ENCODE data around the gene DNM3. TPM values are rescaled to one million over a fixed set of nuclear protein-coding genes. Genes with fewer than 3 reads are reported as not detected.

Gene DNM3
- total RNA-seq, 1 experiment from 2014 or later = 2.7 TPM

DNA sequence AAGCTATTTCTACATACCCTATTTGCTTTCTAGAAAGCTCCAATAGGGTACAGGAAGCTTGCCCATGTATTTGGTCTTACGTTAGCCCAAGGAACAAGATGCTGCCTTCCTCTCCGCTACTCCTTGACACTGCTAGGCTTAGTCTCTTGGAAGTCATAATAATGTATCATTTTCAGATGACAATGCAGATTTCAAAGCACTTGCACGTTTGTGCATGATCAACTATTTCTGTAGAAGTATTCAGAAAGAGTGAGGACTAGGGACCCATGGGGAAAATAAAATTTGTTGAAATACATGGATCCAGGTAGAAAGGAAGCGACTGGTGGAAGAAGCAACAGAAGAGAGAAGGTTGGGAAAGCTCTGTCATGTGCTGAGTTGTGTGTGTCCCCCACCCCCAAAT, 367.3 kb downstream of the DNM3 start:
- no peaks in the 10 kb centered on the region for H3K36me3 Mint-ChIP-seq (ENCODE audit: insufficient read depth in 1 of 3, low read depth in 3 of 3)
- H3K27me3 ChIP-seq (ENCODE audit: insufficient read depth, low read length) = no peaks in the 10 kb centered on the region
- no peaks in the 10 kb centered on the region for H3K9me3 Mint-ChIP-seq
- H2BK12ac ChIP-seq (ENCODE audit: insufficient read length, low read depth, low read length) = no peak overlapping the region
- no peaks in the 10 kb centered on the region for H3K27me3 Mint-ChIP-seq (ENCODE audit: low read depth)
- H3K4me1 ChIP-seq (ENCODE audit: insufficient read depth, low read length) = no peaks in the 10 kb centered on the region
- DNase-seq = no peak
- no peak overlapping the region for H3K9ac ChIP-seq (ENCODE audit: extremely low read depth, insufficient read length, low read length)
- no peak overlapping the region for H2BK15ac ChIP-seq (ENCODE audit: low read depth, low read length)
- H4K8ac ChIP-seq (replicated peaks; ENCODE audit: insufficient read length, low read depth, low read length) = no peak overlapping the region
- no peak overlapping the region for H2BK5ac ChIP-seq (ENCODE audit: insufficient read length, low read length)
- H3K4me3 Mint-ChIP-seq = no peak overlapping the region
- TF ChIP-seq, protein P1, sequence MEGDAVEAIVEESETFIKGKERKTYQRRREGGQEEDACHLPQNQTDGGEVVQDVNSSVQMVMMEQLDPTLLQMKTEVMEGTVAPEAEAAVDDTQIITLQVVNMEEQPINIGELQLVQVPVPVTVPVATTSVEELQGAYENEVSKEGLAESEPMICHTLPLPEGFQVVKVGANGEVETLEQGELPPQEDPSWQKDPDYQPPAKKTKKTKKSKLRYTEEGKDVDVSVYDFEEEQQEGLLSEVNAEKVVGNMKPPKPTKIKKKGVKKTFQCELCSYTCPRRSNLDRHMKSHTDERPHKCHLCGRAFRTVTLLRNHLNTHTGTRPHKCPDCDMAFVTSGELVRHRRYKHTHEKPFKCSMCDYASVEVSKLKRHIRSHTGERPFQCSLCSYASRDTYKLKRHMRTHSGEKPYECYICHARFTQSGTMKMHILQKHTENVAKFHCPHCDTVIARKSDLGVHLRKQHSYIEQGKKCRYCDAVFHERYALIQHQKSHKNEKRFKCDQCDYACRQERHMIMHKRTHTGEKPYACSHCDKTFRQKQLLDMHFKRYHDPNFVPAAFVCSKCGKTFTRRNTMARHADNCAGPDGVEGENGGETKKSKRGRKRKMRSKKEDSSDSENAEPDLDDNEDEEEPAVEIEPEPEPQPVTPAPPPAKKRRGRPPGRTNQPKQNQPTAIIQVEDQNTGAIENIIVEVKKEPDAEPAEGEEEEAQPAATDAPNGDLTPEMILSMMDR (conservative IDR thresholded peaks at IDR 0.05) = no peak
- H3K4me2 ChIP-seq (ENCODE audit: insufficient read depth, insufficient read length, low read length) = no peak overlapping the region
- no peaks in the 10 kb centered on the region for H4K20me1 ChIP-seq (ENCODE audit: control insufficient read depth, insufficient read depth, insufficient read length)
- H2BK120ac ChIP-seq (ENCODE audit: low read depth, low read length, poor library complexity, severe bottlenecking) = no peak overlapping the region
- H4K5ac ChIP-seq (ENCODE audit: insufficient read length, low read depth, low read length) = no peak overlapping the region
- no peaks in the 10 kb centered on the region for H3K23me2 ChIP-seq (ENCODE audit: insufficient read length, low read depth, low read length, poor library complexity, severe bottlenecking)
- no peak overlapping the region for H2AFZ ChIP-seq (ENCODE audit: low read length)
- H3K18ac ChIP-seq (ENCODE audit: insufficient read length, low read depth, low read length) = no peak overlapping the region
- no peak overlapping the region for H3K14ac ChIP-seq (ENCODE audit: insufficient read depth, low read length)
- H3K56ac ChIP-seq (ENCODE audit: insufficient read length, low read depth, low read length) = no peak overlapping the region
- no peak overlapping the region for H3K27ac ChIP-seq (ENCODE audit: insufficient read length, low read depth, low read length)
- no peak overlapping the region for H2AK5ac ChIP-seq (ENCODE audit: insufficient read length, low read length)
- no peak overlapping the region for H4K91ac ChIP-seq (ENCODE audit: insufficient read length, low read depth, low read length)
- H3K4me1 Mint-ChIP-seq = no peaks in the 10 kb centered on the region
- no peak overlapping the region for H3K23ac ChIP-seq (ENCODE audit: insufficient read length, low read depth, low read length)
- H3K27ac Mint-ChIP-seq = no peak overlapping the region
- no peaks in the 10 kb centered on the region for H3K79me2 ChIP-seq (ENCODE audit: insufficient read depth, low read length)
- no peak overlapping the region for H3K4ac ChIP-seq (ENCODE audit: low read depth, low read length)
- WGBS (ENCODE audit: extremely low coverage, insufficient read length, low lambda C conversion rate) = no CpG with 5 or more reads among the region's 4 CpGs
- H3K79me1 ChIP-seq (ENCODE audit: insufficient read depth, low read depth, low read length, poor library complexity, severe bottlenecking) = no peaks in the 10 kb centered on the region
- no peak overlapping the region for H3T11ph ChIP-seq (ENCODE audit: low read length)
- H2BK20ac ChIP-seq (ENCODE audit: low read depth, low read length, poor library complexity, severe bottlenecking) = no peak overlapping the region
- no peaks in the 10 kb centered on the region for H3K9me3 ChIP-seq (ENCODE audit: control insufficient read depth, low read depth, low read length)
